Neuronal stem cell (in vitro differentiated cells): Measurements from ENCODE around the gene CREB3L2.

Experiments used
- DNase-seq: peaks from one replicate; pipeline ENCODE4 v3.0.0-alpha.2; 2013; ENCODE audit warnings: low spot score
- H2AFZ ChIP-seq: one replicate; pipeline ENCODE4 v1.6.1; 2013; ENCODE audit warnings: mild to moderate bottlenecking, low read length, inconsistent platforms
- H2AK5ac ChIP-seq: 2 replicates; pipeline ENCODE4 v1.6.1; 2013; ENCODE audit warnings: low read depth, mild to moderate bottlenecking, inconsistent platforms, low read length, moderate library complexity, mixed read lengths
- H2BK120ac ChIP-seq: 2 replicates; pipeline ENCODE4 v1.6.1; 2013; ENCODE audit warnings: low read depth, mild to moderate bottlenecking, inconsistent platforms, low read length, moderate library complexity, mixed read lengths
- H2BK12ac ChIP-seq: one replicate; pipeline ENCODE4 v1.6.1; 2013; ENCODE audit warnings: low read length, inconsistent platforms
- H2BK15ac ChIP-seq: 2 replicates; pipeline ENCODE4 v1.6.1; 2013; ENCODE audit warnings: mild to moderate bottlenecking, low read length, inconsistent platforms, mixed read lengths
- H2BK5ac ChIP-seq: one replicate; pipeline ENCODE4 v1.6.1; 2013; ENCODE audit warnings: inconsistent platforms, mild to moderate bottlenecking, low read length, moderate library complexity
- H3K14ac ChIP-seq: one replicate; pipeline ENCODE4 v1.6.1; 2013; ENCODE audit warnings: low read length, inconsistent platforms
- H3K18ac ChIP-seq: 2 replicates; pipeline ENCODE4 v1.6.1; 2013; ENCODE audit warnings: low read length, inconsistent platforms
- H3K23ac ChIP-seq: 2 replicates; pipeline ENCODE4 v1.6.1; 2013; ENCODE audit warnings: low read depth, mild to moderate bottlenecking, mixed read lengths, low read length, inconsistent platforms; ENCODE audit not compliant: poor library complexity
- H3K27ac ChIP-seq: replicated peaks from 3 replicates; pipeline ENCODE4 v1.5.1; 2013; ENCODE audit warnings: low read length, inconsistent platforms
- H3K27me3 ChIP-seq, 3 experiments: 2 replicates each; pipeline ENCODE4 v1.6.1; 2013; ENCODE audit warnings: low read length in 3 of 3, mild to moderate bottlenecking in 2 of 3, inconsistent platforms in 1 of 3, low read depth in 1 of 3, mixed read lengths in 1 of 3, moderate library complexity in 1 of 3; ENCODE audit not compliant: control insufficient read depth in 3 of 3, insufficient read depth in 3 of 3
- H3K36me3 ChIP-seq, 2 donors: replicated peaks in 1 of 2; 2 replicates each; pipeline ENCODE4 v1.6.1; 2013; ENCODE audit warnings: low read length in 2 of 2; ENCODE audit not compliant: control insufficient read depth in 2 of 2, insufficient read depth in 2 of 2
- H3K4ac ChIP-seq: 2 replicates; pipeline ENCODE4 v1.6.1; 2013; ENCODE audit warnings: inconsistent platforms, mild to moderate bottlenecking, low read length, moderate library complexity
- H3K4me1 ChIP-seq, 2 donors: 1 replicate in 1 of 2; 2 replicates in 1 of 2; pipeline ENCODE4 v1.6.1; 2013; ENCODE audit warnings: low read length in 2 of 2, low read depth in 1 of 2; ENCODE audit not compliant: control insufficient read depth in 2 of 2, insufficient read depth in 1 of 2
- H3K4me2 ChIP-seq: one replicate; pipeline ENCODE4 v1.6.1; 2013; ENCODE audit warnings: mild to moderate bottlenecking, low read length, inconsistent platforms; ENCODE audit not compliant: insufficient read depth, poor library complexity, severe bottlenecking
- H3K4me3 ChIP-seq, 2 donors: 2 replicates each; pipeline ENCODE4 v1.5.1; 2013; ENCODE audit warnings: low read length in 2 of 2, mild to moderate bottlenecking in 2 of 2, inconsistent platforms in 1 of 2, moderate library complexity in 1 of 2
- H3K79me1 ChIP-seq: one replicate; pipeline ENCODE4 v1.6.1; 2013; ENCODE audit warnings: low read depth, mild to moderate bottlenecking, inconsistent platforms, low read length, moderate library complexity
- H3K9ac ChIP-seq: one replicate; pipeline ENCODE4 v1.6.1; 2013; ENCODE audit warnings: mild to moderate bottlenecking, low read depth, low read length, inconsistent platforms; ENCODE audit not compliant: poor library complexity
- H3K9me3 ChIP-seq, 2 donors: replicated peaks in 1 of 2; 2 replicates each; pipeline versions ENCODE3 to v1.6.1; 2013; ENCODE audit warnings: low read length in 2 of 2, mild to moderate bottlenecking in 2 of 2, inconsistent platforms in 1 of 2, low read depth in 1 of 2, mixed read lengths in 1 of 2, moderate library complexity in 1 of 2; ENCODE audit not compliant: control insufficient read depth in 2 of 2, insufficient read depth in 1 of 2
- H4K8ac ChIP-seq: one replicate; pipeline ENCODE4 v1.6.1; 2013; ENCODE audit warnings: low read depth, mild to moderate bottlenecking, inconsistent platforms, low read length, moderate library complexity
- H4K91ac ChIP-seq: one replicate; pipeline ENCODE4 v1.6.1; 2013; ENCODE audit warnings: low read length, low read depth, mild to moderate bottlenecking, inconsistent platforms; ENCODE audit not compliant: poor library complexity
- WGBS, 2 donors: extraction: QIAGEN DNeasy Blood & Tissue Kit; methylation state at CpG; one replicate each; pipeline ENCODE4 v1.1.7; 2013; ENCODE audit warnings: missing lambda C conversion rate in 2 of 2, mixed read lengths in 1 of 2; ENCODE audit not compliant: insufficient read length in 2 of 2, insufficient replicate concordance in 1 of 2; ENCODE audit errors: extremely low coverage in 2 of 2; 5-methylcytosine and 5-hydroxymethylcytosine counted together

Gene CREB3L2

GRCh38 chr7:137852108-137852507 lies 149.8 kb downstream of the CREB3L2 start:
- no peak overlapping the region for H2BK15ac ChIP-seq
- no peak for DNase-seq
- H2AFZ ChIP-seq = no peak overlapping the region
- H3K14ac ChIP-seq = no peak overlapping the region
- no peak overlapping the region for H4K8ac ChIP-seq
- H3K4ac ChIP-seq = no peak overlapping the region
- H2BK5ac ChIP-seq = no peak overlapping the region
- no peak overlapping the region for H2AK5ac ChIP-seq
- no peak overlapping the region for H4K91ac ChIP-seq
- no peaks in the 10 kb centered on the region for H3K79me1 ChIP-seq
- H3K4me1 ChIP-seq = peaks cover 0 to 1% of the 10 kb centered on the region in 2 donors
- H2BK120ac ChIP-seq = no peak overlapping the region
- no peak overlapping the region for H3K4me3 ChIP-seq
- H3K27ac ChIP-seq = no peak overlapping the region
- no peak overlapping the region for H3K23ac ChIP-seq
- H3K9me3 ChIP-seq = no peaks in the 10 kb centered on the region
- H3K36me3 ChIP-seq = no peaks in the 10 kb centered on the region
- H2BK12ac ChIP-seq = no peak overlapping the region
- H3K9ac ChIP-seq = no peak overlapping the region
- H3K4me2 ChIP-seq = no peak overlapping the region
- peaks cover 0 to 13% (median 2%) of the 10 kb centered on the region in 3 experiments for H3K27me3 ChIP-seq
- no peak overlapping the region for H3K18ac ChIP-seq

GRCh38 chr7:137850972-137851945 lies 150.6 kb downstream of the CREB3L2 start:
- no CpG with 5 or more reads among the region's 6 CpGs for WGBS, 2 donors
- Histone ChIP-seq H3K14ac (no peak overlapping the region), H3K27me3 (peaks cover 0 to 13% (median 3%) of the 10 kb centered on the region in 3 experiments), H2BK5ac (no peak overlapping the region), H4K91ac (no peak overlapping the region), H3K4me3 (no peak overlapping the region), H3K9me3 (no peaks in the 10 kb centered on the region), H2AK5ac (no peak overlapping the region), H3K27ac (no peak overlapping the region), H2AFZ (no peak overlapping the region), H3K36me3 (no peaks in the 10 kb centered on the region), H3K9ac (no peak overlapping the region), H3K4me2 (no peak overlapping the region), H3K4me1 (peaks cover 0 to 1% of the 10 kb centered on the region in 2 donors), H3K18ac (no peak overlapping the region), H3K4ac (no peak overlapping the region), H2BK12ac (no peak overlapping the region), H3K79me1 (no peaks in the 10 kb centered on the region), H4K8ac (no peak overlapping the region), H3K23ac (no peak overlapping the region), H2BK120ac (no peak overlapping the region), H2BK15ac (no peak overlapping the region)
- DNase-seq = no peak

- Histone ChIP-seq H3K9me3 (no peaks in the 10 kb centered on the region), H4K8ac (no peak overlapping the region), H3K23ac (no peak overlapping the region), H2BK120ac (no peak overlapping the region), H2BK15ac (no peak overlapping the region), H3K36me3 (no peaks in the 10 kb centered on the region), H3K4me3 (no peak overlapping the region), H2BK12ac (no peak overlapping the region), H3K27ac (no peak overlapping the region), H3K27me3 (peaks cover 0 to 19% (median 7%) of the 10 kb centered on the region in 3 experiments), H4K91ac (no peak overlapping the region), H3K79me1 (no peaks in the 10 kb centered on the region), H3K4ac (no peak overlapping the region), H2BK5ac (no peak overlapping the region), H3K14ac (no peak overlapping the region), H3K18ac (no peak overlapping the region), H3K9ac (no peak overlapping the region), H2AK5ac (no peak overlapping the region), H3K4me2 (no peak overlapping the region), H3K4me1 (peaks cover 4 to 5% of the 10 kb centered on the region in 2 donors), H2AFZ (no peak overlapping the region)
- DNase-seq = no peak
- no CpG with 5 or more reads among the region's 2 CpGs for WGBS, 2 donors
Measured at GRCh38 chr7:137850571-137850970, 151.3 kb downstream of the CREB3L2 start.

GRCh38 chr7:137848095-137848494 lies 153.8 kb downstream of the CREB3L2 start:
- no peak overlapping the region for H3K23ac ChIP-seq
- no peaks in the 10 kb centered on the region for H3K36me3 ChIP-seq
- H3K9ac ChIP-seq = no peak overlapping the region
- H3K18ac ChIP-seq = no peak overlapping the region
- H2BK120ac ChIP-seq = no peak overlapping the region
- H3K79me1 ChIP-seq = no peaks in the 10 kb centered on the region
- no peak overlapping the region for H2BK5ac ChIP-seq
- no peak overlapping the region for H2AFZ ChIP-seq
- no peak overlapping the region for H3K14ac ChIP-seq
- DNase-seq = no peak
- no peak overlapping the region for H2AK5ac ChIP-seq
- no peak overlapping the region for H3K27ac ChIP-seq
- no peak overlapping the region for H4K8ac ChIP-seq
- H3K4me2 ChIP-seq = no peak overlapping the region
- no CpG with 5 or more reads among the region's 8 CpGs for WGBS, 2 donors
- peaks cover 8 to 24% of the 10 kb centered on the region in 2 donors for H3K4me1 ChIP-seq
- H3K4ac ChIP-seq = no peak overlapping the region
- H3K4me3 ChIP-seq = no peak overlapping the region
- peaks cover 0 to 19% (median 9%) of the 10 kb centered on the region in 3 experiments for H3K27me3 ChIP-seq
- no peak overlapping the region for H2BK12ac ChIP-seq
- no peak overlapping the region for H4K91ac ChIP-seq
- no peaks in the 10 kb centered on the region for H3K9me3 ChIP-seq
- H2BK15ac ChIP-seq = no peak overlapping the region
